ENCODE results near the gene ZC3H13. TPM values are rescaled to one million over a fixed set of nuclear protein-coding genes. Genes with fewer than 3 reads are reported as not detected.

ZC3H13 gene
- total RNA-seq, 1 experiment from 2014 or later, result 61.9 TPM

DNA sequence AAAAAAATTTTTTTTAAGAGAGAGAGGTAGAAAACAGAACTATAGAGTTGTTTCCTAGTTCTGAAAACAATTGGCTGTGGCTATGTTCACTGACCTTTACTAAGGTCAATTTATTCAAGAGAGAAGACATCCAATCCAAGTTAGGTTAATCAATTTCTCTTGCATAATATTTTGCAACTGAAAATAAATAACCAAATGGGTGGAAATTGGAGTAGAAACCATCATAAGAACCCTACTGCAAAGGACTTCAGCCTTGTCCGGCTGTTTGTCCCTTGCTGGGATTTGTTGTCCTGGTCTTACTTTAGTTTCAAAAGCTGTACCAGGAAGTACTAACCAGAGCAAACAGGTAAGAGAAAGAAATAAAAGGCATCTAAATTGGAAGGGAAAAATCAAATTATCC lies 23.3 kb upstream of the ZC3H13 start:
- no peak overlapping the region for H3T11ph ChIP-seq (ENCODE audit: low read length)
- H3K27me3 Mint-ChIP-seq (ENCODE audit: low read depth), result peaks cover 7% of the 10 kb centered on the region; the same call in 1 of the 2 replicates
- no peak overlapping the region for H2BK15ac ChIP-seq (ENCODE audit: low read depth, low read length)
- H3K27ac ChIP-seq (ENCODE audit: insufficient read length, low read depth, low read length), result no peak overlapping the region
- no peaks in the 10 kb centered on the region for H3K9me3 ChIP-seq (ENCODE audit: control insufficient read depth, low read depth, low read length)
- no peak overlapping the region for H3K4me2 ChIP-seq (ENCODE audit: insufficient read depth, insufficient read length, low read length)
- no peaks in the 10 kb centered on the region for H3K4me1 ChIP-seq (ENCODE audit: insufficient read depth, low read length)
- H2AK5ac ChIP-seq (ENCODE audit: insufficient read length, low read length), result no peak overlapping the region
- no peak overlapping the region for H3K23ac ChIP-seq (ENCODE audit: insufficient read length, low read depth, low read length)
- no peaks in the 10 kb centered on the region for H3K4me1 Mint-ChIP-seq
- H3K4me3 Mint-ChIP-seq, result no peak overlapping the region
- H4K5ac ChIP-seq (ENCODE audit: insufficient read length, low read depth, low read length), result no peak overlapping the region
- no peak overlapping the region for H3K9ac ChIP-seq (ENCODE audit: extremely low read depth, insufficient read length, low read length)
- no peaks in the 10 kb centered on the region for H3K27me3 ChIP-seq (ENCODE audit: insufficient read depth, low read length)
- no peak overlapping the region for H4K8ac ChIP-seq (replicated peaks; ENCODE audit: insufficient read length, low read depth, low read length)
- peaks cover 0 to 7% (median 0%) of the 10 kb centered on the region in 3 experiments; a peak in 1 of 7 replicates for H3K36me3 Mint-ChIP-seq (ENCODE audit: insufficient read depth in 1 of 3, low read depth in 3 of 3)
- H2BK5ac ChIP-seq (ENCODE audit: insufficient read length, low read length), result no peak overlapping the region
- no peaks in the 10 kb centered on the region for H4K20me1 ChIP-seq (ENCODE audit: control insufficient read depth, insufficient read depth, insufficient read length)
- no peak overlapping the region for H3K4ac ChIP-seq (ENCODE audit: low read depth, low read length)
- H3K14ac ChIP-seq (ENCODE audit: insufficient read depth, low read length), result no peak overlapping the region
- H2BK12ac ChIP-seq (ENCODE audit: insufficient read length, low read depth, low read length), result no peak overlapping the region
- no peaks in the 10 kb centered on the region for H3K79me1 ChIP-seq (ENCODE audit: insufficient read depth, low read depth, low read length, poor library complexity, severe bottlenecking)
- H2BK20ac ChIP-seq (ENCODE audit: low read depth, low read length, poor library complexity, severe bottlenecking), result no peak overlapping the region
- no peak overlapping the region for H3K18ac ChIP-seq (ENCODE audit: insufficient read length, low read depth, low read length)
- H3K56ac ChIP-seq (ENCODE audit: insufficient read length, low read depth, low read length), result no peak overlapping the region
- no peak overlapping the region for H4K91ac ChIP-seq (ENCODE audit: insufficient read length, low read depth, low read length)
- H3K79me2 ChIP-seq (ENCODE audit: insufficient read depth, low read length), result no peaks in the 10 kb centered on the region
- no peaks in the 10 kb centered on the region for H3K23me2 ChIP-seq (ENCODE audit: insufficient read length, low read depth, low read length, poor library complexity, severe bottlenecking)
- no peak overlapping the region for H2AFZ ChIP-seq (ENCODE audit: low read length)
- TF ChIP-seq, protein P1, sequence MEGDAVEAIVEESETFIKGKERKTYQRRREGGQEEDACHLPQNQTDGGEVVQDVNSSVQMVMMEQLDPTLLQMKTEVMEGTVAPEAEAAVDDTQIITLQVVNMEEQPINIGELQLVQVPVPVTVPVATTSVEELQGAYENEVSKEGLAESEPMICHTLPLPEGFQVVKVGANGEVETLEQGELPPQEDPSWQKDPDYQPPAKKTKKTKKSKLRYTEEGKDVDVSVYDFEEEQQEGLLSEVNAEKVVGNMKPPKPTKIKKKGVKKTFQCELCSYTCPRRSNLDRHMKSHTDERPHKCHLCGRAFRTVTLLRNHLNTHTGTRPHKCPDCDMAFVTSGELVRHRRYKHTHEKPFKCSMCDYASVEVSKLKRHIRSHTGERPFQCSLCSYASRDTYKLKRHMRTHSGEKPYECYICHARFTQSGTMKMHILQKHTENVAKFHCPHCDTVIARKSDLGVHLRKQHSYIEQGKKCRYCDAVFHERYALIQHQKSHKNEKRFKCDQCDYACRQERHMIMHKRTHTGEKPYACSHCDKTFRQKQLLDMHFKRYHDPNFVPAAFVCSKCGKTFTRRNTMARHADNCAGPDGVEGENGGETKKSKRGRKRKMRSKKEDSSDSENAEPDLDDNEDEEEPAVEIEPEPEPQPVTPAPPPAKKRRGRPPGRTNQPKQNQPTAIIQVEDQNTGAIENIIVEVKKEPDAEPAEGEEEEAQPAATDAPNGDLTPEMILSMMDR (conservative IDR thresholded peaks at IDR 0.05), result no peak
- DNase-seq, result no peak
- WGBS (ENCODE audit: extremely low coverage, insufficient read length, low lambda C conversion rate), result no CpG with 5 or more reads among the region's 1 CpG
- peaks cover 5 to 6% of the 10 kb centered on the region in 2 experiments; a peak in 2 of 5 replicates for H3K9me3 Mint-ChIP-seq
- no peak overlapping the region for H3K27ac Mint-ChIP-seq
- no peak overlapping the region for H2BK120ac ChIP-seq (ENCODE audit: low read depth, low read length, poor library complexity, severe bottlenecking)

All from H9 (cell line).